Peyer's patch (tissue), 4 donors: ENCODE data around the gene PATJ. TPM values are rescaled to one million over a fixed set of nuclear protein-coding genes. Genes with fewer than 3 reads are reported as not detected.

Source experiments
- DNase-seq, 3 donors: peaks; one replicate each; pipeline ENCODE4 v3.0.0-alpha.2; 2017 to 2019
- H3K27ac ChIP-seq, 4 donors: fragments of 200-600 bp; sonication (generic); one replicate each; pipeline ENCODE4 v1.5.1; 2016 to 2019
- H3K27me3 ChIP-seq, 2 donors: fragments of 200-600 bp; sonication (generic); one replicate each; pipeline ENCODE4 v1.5.1; 2019
- H3K36me3 ChIP-seq, 3 donors: fragments of 200-600 bp; sonication (generic); one replicate each; pipeline ENCODE4 v1.5.1; 2016 to 2019
- H3K4me1 ChIP-seq, 4 donors: fragments of 200-600 bp; sonication (generic); one replicate each; pipeline ENCODE4 v1.5.1; 2016 to 2019
- H3K4me3 ChIP-seq, 4 donors: fragments of 200-600 bp; sonication (generic); 1 replicate in 3 of 4; 2 replicates in 1 of 4; pipeline ENCODE4 v1.5.1; 2016 to 2019; ENCODE audit warnings: mild to moderate bottlenecking in 1 of 4
- H3K9me3 ChIP-seq, 4 donors: fragments of 200-600 bp; sonication (generic); one replicate each; pipeline ENCODE4 v1.5.1; 2016 to 2019; ENCODE audit warnings: mild to moderate bottlenecking in 1 of 4
- CTCF ChIP-seq, 6 experiments: fragments of 450-650 bp in 4 of 6; fragments of 200-600 bp in 2 of 6; sonication (generic) in 1 of 6; IDR thresholded peaks; one replicate each; pipeline ENCODE4 v1.5.1; 2017 to 2019; ENCODE audit warnings: antibody characterized with exemption in 6 of 6, mild to moderate bottlenecking in 3 of 6, moderate library complexity in 1 of 6
- POLR2A ChIP-seq, 2 donors: fragments of 450-650 bp; IDR thresholded peaks; one replicate each; pipeline ENCODE4 v1.5.1; 2017; ENCODE audit warnings: antibody characterized with exemption in 2 of 2, mild to moderate bottlenecking in 2 of 2, moderate library complexity in 2 of 2
- total RNA-seq, 4 donors: library from RNA; depleted of rRNA; stranded (reverse); fragments of >200 nt; gene quantifications; one replicate each; pipeline ENCODE4 v1.1.0, GENCODE V29; 2016

PATJ gene
- total RNA-seq, 4 donors from 2014 or later = 142 to 153 (median 153) TPM

DNA sequence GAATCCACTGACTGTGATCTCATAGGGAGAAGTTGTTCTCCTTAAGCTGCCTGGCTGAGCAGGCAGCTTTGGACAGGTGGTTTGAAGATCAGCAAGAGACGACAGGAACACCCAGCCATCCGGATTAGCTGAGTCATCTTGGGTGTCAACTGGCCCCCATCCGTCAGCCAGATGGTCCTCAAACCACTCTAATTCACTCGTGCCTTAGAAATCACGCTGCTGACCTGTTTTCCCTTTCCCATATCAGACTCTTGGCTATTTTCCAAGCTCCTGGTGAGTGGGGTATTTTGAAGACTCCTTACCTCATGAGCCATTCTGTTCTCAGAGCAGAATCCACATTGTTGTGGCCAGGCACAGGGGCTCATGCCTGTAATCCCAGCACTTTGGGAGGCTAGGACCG lies 303.3 kb downstream of the PATJ start:
- DNase-seq = no peak
- H3K4me1 ChIP-seq = no peaks in the 10 kb centered on the region

DNA sequence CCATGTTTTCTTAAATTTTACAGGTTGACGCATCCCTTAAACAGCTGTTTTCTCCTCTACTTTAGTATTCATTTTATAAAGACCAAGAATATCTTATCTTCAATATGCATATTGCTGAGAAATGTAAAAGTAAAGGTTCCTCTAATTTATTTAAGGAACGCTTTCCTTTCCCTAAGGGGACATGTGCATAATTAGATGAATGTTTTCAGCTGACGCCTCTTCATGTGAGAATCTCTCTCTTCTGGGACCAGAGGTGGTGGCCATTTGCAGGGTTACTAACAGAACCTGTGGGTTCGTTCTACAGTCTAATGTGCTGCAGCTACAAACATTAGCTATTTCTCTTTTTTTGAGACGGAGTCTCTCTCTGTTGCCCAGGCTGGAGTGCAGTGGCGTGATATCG lies 304.6 kb downstream of the PATJ start:
- H3K4me3 ChIP-seq = no peak overlapping the region
- no peak overlapping the region for H3K27ac ChIP-seq
- H3K27me3 ChIP-seq = no peaks in the 10 kb centered on the region
- H3K9me3 ChIP-seq = no peaks in the 10 kb centered on the region
- H3K4me1 ChIP-seq = no peaks in the 10 kb centered on the region
- DNase-seq = no peak
- peaks cover 0 to 9% (median 0%) of the 10 kb centered on the region in 3 donors for H3K36me3 ChIP-seq
- TF ChIP-seq CTCF (IDR thresholded peaks at IDR 0.05) (no peak), POLR2A (IDR thresholded peaks at IDR 0.05) (no peak)

More for the DNA sequence above, 303.3 kb downstream of the PATJ start:
- Histone ChIP-seq H3K27me3 (no peaks in the 10 kb centered on the region), H3K36me3 (peaks cover 0 to under 1% (median 0%) of the 10 kb centered on the region in 3 donors), H3K4me3 (no peak overlapping the region), H3K9me3 (no peaks in the 10 kb centered on the region), H3K27ac (no peak overlapping the region)
- TF ChIP-seq CTCF (IDR thresholded peaks at IDR 0.05) = no peak
- TF ChIP-seq POLR2A (IDR thresholded peaks at IDR 0.05) = no peak

GRCh38 chr1:62050165-62050564 lies 307.9 kb downstream of the PATJ start:
- no peaks in the 10 kb centered on the region for H3K4me1 ChIP-seq
- TF ChIP-seq CTCF (IDR thresholded peaks at IDR 0.05) = no peak
- no peak for TF ChIP-seq POLR2A (IDR thresholded peaks at IDR 0.05)
- H3K27ac ChIP-seq = no peak overlapping the region
- H3K36me3 ChIP-seq = peaks cover 0 to 17% (median 0%) of the 10 kb centered on the region in 3 donors
- DNase-seq = no peak
- H3K4me3 ChIP-seq = no peak overlapping the region
- H3K27me3 ChIP-seq = no peaks in the 10 kb centered on the region
- no peaks in the 10 kb centered on the region for H3K9me3 ChIP-seq

- Histone ChIP-seq H3K4me3 (no peak overlapping the region), H3K27ac (no peak overlapping the region), H3K27me3 (no peaks in the 10 kb centered on the region), H3K36me3 (peaks cover 0 to 20% (median 0%) of the 10 kb centered on the region in 3 donors), H3K9me3 (no peaks in the 10 kb centered on the region), H3K4me1 (no peaks in the 10 kb centered on the region)
- no peak for TF ChIP-seq CTCF (IDR thresholded peaks at IDR 0.05)
- no peak for TF ChIP-seq POLR2A (IDR thresholded peaks at IDR 0.05)
- no peak for DNase-seq
These were observed 310.7 kb downstream of the PATJ start for GRCh38 chr1:62052946-62053345.

GRCh38 chr1:62054188-62054587 lies 311.9 kb downstream of the PATJ start:
- TF ChIP-seq POLR2A (IDR thresholded peaks at IDR 0.05) (no peak), CTCF (IDR thresholded peaks at IDR 0.05) (no peak)
- H3K4me1 ChIP-seq = no peaks in the 10 kb centered on the region
- no peak overlapping the region for H3K4me3 ChIP-seq

DNA sequence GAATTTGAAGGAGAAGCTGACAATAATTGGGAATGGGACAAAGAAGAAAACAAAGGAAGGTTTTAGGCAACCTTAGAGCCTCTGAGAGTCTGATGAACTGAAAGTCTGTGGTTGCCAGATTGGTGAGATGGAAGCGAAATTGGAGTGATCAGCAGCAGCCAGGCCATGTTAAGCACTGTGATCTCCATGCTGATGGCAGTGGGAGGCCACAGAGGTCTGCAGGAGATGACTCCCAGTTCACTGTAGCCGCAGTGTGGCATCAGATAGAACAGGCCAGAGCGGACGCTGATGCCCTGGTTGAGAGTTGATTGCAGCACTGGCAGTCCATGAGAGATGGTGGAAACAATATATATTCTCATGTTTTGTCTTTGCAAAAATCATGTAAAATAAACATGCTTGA lies 314.9 kb downstream of the PATJ start:
- no peak for TF ChIP-seq CTCF (IDR thresholded peaks at IDR 0.05)
- TF ChIP-seq POLR2A (IDR thresholded peaks at IDR 0.05) = no peak
- no peaks in the 10 kb centered on the region for H3K9me3 ChIP-seq
- no peak for DNase-seq
- no peaks in the 10 kb centered on the region for H3K27me3 ChIP-seq
- H3K36me3 ChIP-seq = peaks cover 0 to 9% (median 0%) of the 10 kb centered on the region in 3 donors
- H3K4me1 ChIP-seq = no peaks in the 10 kb centered on the region
- H3K4me3 ChIP-seq = no peak overlapping the region
- no peak overlapping the region for H3K27ac ChIP-seq

More at GRCh38 chr1:62054188-62054587, 311.9 kb downstream of the PATJ start:
- Histone ChIP-seq H3K27me3 (no peaks in the 10 kb centered on the region), H3K36me3 (peaks cover 0 to 20% (median 0%) of the 10 kb centered on the region in 3 donors), H3K9me3 (no peaks in the 10 kb centered on the region), H3K27ac (no peak overlapping the region)
- DNase-seq = no peak
